Central memory CD8-positive, alpha-beta T cell (primary cell): Measurements from ENCODE around the gene NDUFA11.
"Not testable (repeated sequence)": the region's sequence is repeated elsewhere in the genome, so short reads cannot be mapped to it uniquely, and the experiment has no call there.

ENCODE experiments used
- ATAC-seq: fragments of 150-1000 bp; cut with Tn5 transposase; replicated peaks from 2 replicates; pipeline ENCODE4 v1.10.0; 2022; ENCODE audit warnings: mild to moderate bottlenecking, moderate FRiP score, moderate number of reproducible peaks; ENCODE audit not compliant: poor library complexity, severe bottlenecking; ENCODE audit errors: extremely low read depth
- DNase-seq, 2 donors: peaks; one replicate each; pipeline ENCODE4 v3.0.0; 2021; ENCODE audit warnings: low spot score in 2 of 2
- H3K27ac Mint-ChIP-seq: one replicate; pipeline ENCODE4 v1.8.0; 2022; ENCODE audit warnings: low read depth, mild to moderate bottlenecking, moderate library complexity, mixed read lengths
- H3K27me3 Mint-ChIP-seq: one replicate; pipeline ENCODE4 v1.8.0; 2022; ENCODE audit warnings: mixed read lengths
- H3K36me3 Mint-ChIP-seq: one replicate; pipeline ENCODE4 v1.8.0; 2022; ENCODE audit warnings: mild to moderate bottlenecking, moderate library complexity, mixed read lengths; ENCODE audit not compliant: insufficient read depth
- H3K4me1 Mint-ChIP-seq: one replicate; pipeline ENCODE4 v1.8.0; 2022; ENCODE audit warnings: mixed read lengths
- H3K4me3 Mint-ChIP-seq: one replicate; pipeline ENCODE4 v1.8.0; 2022; ENCODE audit warnings: mild to moderate bottlenecking, moderate library complexity, mixed read lengths
- H3K9me3 Mint-ChIP-seq: one replicate; pipeline ENCODE4 v1.8.0; 2022; ENCODE audit warnings: mixed read lengths

The NDUFA11 gene

GRCh38 chr19:5848621-5849020 lies 55.0 kb downstream of the NDUFA11 start:
- H3K27me3 Mint-ChIP-seq, H3K27ac Mint-ChIP-seq, ATAC-seq, H3K9me3 Mint-ChIP-seq, H3K4me1 Mint-ChIP-seq, DNase-seq, H3K4me3 Mint-ChIP-seq, H3K36me3 Mint-ChIP-seq: not testable (repeated sequence)

GRCh38 chr19:5847846-5848245 lies 55.7 kb downstream of the NDUFA11 start:
- not testable (repeated sequence) for H3K9me3 Mint-ChIP-seq, H3K27ac Mint-ChIP-seq, DNase-seq, H3K27me3 Mint-ChIP-seq, H3K36me3 Mint-ChIP-seq, ATAC-seq, H3K4me1 Mint-ChIP-seq, H3K4me3 Mint-ChIP-seq
